Activated CD4-positive, alpha-beta T cell treated with anti-CD3 and anti-CD28 coated beads for 24 hours (primary cell): ENCODE measurements around the gene TSPO2.

Experiments
- DNase-seq, 2 donors: peaks; one replicate each; pipeline ENCODE4 v3.0.0-alpha.2; 2020; ENCODE audit warnings: low read depth in 2 of 2

TSPO2 gene

GRCh38 chr6:41051873-41052272, 9.6 kb downstream of the TSPO2 start:
- no peak for DNase-seq

GRCh38 chr6:41053041-41053440, 10.8 kb downstream of the TSPO2 start, which contains the start of gene APOBEC2:
Gene APOBEC2 (plus strand): TSS chr6:41053202. CDS start chr6:41053348, 146 bp downstream.
- no peak for DNase-seq

GRCh38 chr6:41054511-41054910, 12.2 kb downstream of the TSPO2 start:
- DNase-seq: no peak

DNA sequence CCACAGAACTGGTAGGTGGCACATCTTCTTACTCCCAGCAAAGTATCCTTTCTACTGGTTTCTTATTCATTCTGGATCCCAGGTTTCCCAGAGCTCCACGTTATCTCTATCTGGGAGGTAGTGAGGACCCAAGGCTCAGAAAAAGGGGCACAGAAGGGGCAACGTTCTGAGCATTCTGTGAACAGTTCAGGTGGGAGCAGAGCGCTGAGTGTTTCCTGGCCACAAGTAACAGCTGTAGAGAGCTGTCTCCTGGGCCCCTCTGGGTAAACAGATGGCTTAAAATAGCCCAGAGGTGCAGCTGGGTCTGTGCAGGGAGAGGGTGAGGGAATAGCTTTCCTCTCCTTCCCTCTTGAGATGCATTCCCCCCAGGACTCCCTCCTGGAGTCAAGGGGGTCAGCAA, 12.9 kb downstream of the TSPO2 start:
- DNase-seq: no peak

- DNase-seq: no peak
Observed at GRCh38 chr6:41056768-41057490, 14.7 kb downstream of the TSPO2 start.

DNA sequence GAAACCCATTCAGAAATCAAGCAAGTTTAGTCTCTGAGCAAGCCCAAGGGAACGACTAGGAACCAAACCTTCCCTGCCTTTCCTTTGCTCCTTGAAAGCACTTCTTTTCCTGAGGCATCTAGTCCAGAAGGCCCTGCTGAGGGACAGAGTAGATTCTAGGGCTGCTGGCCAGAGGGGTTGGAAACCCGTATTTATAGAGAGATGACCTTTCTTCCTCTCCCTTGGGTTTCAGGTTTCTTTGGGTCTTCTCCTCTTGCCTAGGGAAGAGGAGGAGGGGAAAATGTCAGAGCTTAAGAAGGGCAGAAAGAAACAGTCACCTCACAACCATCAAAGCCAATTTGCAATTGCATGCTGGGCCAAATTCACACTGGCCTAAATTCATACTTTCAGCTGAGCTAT, 16.5 kb downstream of the TSPO2 start:
- no peak for DNase-seq

DNA sequence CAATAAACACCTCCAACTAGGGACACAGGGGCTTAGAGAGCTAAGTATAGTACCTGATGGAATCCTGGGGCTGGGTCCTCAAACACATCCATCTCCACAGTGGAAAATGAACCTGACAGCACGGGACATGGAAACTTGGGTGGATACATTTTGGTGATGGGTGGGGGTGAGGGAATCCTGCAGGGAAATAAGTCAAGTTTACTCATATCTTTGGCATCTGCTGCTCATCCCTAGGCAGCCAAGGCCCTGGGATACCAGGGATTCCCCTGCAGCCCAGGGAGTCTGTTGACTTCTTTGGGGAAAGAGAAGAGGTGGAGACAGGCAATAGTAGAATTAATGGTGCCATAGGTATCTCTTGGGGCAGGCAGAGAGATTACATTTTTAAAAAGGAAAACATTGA, 17.3 kb downstream of the TSPO2 start:
- DNase-seq: no peak

DNA sequence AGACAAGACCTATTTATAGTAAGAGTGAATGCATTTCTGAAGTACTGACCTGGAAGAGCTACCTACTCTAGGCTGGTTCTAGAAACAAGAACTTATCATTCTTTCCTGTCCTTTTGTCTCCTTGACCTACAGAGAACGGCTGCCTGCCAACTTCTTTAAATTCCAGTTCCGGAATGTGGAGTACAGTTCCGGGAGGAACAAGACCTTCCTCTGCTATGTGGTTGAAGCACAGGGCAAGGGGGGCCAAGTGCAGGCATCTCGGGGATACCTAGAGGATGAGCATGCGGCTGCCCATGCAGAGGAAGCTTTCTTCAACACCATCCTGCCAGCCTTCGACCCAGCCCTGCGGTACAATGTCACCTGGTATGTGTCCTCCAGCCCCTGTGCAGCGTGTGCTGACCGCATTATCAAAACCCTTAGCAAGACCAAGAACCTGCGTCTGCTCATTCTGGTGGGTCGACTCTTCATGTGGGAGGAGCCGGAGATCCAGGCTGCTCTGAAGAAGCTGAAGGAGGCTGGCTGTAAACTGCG, 19.0 kb downstream of the TSPO2 start:
- DNase-seq: no peak

GRCh38 chr6:41062056-41062455, 19.8 kb downstream of the TSPO2 start:
- DNase-seq: no peak

DNA sequence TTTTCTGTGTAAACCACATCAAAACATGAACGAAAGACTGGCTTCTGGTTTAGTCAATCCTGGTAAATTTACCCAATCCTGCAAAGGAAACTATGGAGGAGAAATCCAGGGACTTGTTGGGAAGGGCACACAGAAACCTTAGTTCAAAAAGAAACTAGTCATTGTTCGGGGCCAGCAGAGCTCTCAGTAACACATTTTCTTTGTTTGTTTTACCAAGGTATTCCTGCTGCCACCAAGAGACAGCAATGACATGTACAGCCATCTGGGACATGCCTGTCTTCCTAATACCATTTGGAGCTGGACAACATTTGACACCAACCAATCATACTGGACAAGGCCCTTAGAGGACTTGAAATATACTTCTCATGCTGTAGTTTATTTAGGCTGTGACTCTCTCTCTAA, 21.6 kb downstream of the TSPO2 start:
- no peak for DNase-seq

- DNase-seq: no peak
Observed at GRCh38 chr6:41064841-41065240, 22.6 kb downstream of the TSPO2 start.

GRCh38 chr6:41065550-41066026, 23.3 kb downstream of the TSPO2 start:
- DNase-seq: no peak

- DNase-seq: peak; percentile 48 to 52
Observed at GRCh38 chr6:41066867-41067304, 24.6 kb downstream of the TSPO2 start.

- peak in 1 of 2 donors; percentile 54 for DNase-seq
Observed at GRCh38 chr6:41071501-41071922, 29.2 kb downstream of the TSPO2 start.

DNA sequence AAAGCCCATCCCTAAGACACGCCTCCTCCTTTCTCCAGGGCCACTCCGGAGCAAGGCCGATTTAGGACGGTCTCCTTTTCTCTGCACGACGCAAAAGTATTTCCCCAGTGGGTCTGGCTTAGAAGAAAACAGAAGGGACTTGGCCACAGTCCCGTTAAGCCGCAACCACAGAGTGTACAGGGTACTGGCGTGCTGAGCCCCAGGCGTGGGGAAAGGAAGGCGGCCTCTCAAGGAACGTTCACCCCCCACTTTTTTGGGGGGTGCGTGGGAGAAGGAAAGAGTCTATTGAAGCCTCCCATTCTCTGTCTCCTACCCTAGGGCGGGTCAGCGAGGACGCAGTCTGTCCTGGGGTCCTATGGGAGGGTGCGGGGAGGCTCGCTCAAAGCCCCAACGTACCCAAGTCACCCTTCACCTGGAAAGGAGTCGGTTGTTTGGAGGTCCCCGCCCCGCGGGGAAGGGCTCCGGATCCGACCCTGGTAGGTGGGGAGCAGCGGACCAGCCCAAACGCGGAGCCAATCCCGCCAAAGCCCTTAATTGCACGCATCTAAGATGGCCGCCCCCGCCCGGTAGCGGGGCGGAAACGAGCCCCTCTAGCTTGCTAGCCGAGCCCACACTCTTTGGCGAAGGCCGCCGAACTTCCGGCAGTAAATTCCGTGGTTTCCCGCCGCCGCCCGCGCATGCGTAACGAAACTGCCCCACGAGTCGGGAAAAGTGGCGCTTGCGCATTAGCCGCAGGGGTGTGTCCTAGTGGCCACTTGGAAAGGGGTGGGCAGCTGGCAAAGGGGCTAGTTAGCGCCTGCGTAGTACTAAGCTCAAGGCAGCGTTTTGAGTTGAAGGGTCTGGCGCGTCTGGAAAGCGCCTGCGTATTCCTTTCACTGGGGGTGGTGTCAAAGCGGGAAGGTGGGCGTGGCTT, 29.9 kb downstream of the TSPO2 start, which contains the start of gene OARD1:
Gene OARD1, minus strand, starts transcription at position 434 of the 913 bp plus-strand sequence. CDS start 722 bp downstream, outside the sequence.
- peak; percentile 99 to 100 for DNase-seq

DNA sequence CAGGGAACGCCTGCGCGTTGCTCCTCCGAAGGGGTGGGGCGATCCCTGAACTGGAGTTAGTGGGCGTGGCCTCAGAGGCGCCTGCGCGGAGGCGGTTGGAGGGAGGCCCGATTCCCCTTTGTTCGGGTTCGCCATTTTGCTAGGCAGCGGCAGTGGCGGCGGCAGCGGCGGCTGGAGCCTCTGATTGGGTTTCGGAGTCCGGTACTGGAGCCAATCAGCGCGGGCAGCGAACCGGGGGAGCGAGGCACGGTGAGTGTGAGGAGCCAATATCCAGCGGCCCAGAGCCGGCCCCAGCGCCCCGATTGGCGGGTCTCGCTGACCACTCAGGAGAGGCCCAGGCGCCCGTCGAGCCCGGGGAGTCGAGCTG, 30.6 kb downstream of the TSPO2 start, which contains the start of gene NFYA:
Gene NFYA, plus strand, starts transcription at position 139 of the 367 bp plus-strand sequence. CDS start 6,116 bp downstream, outside the sequence.
- DNase-seq: peak in 1 of 2 donors; percentile 99

- DNase-seq: peak; percentile 61 to 72
Observed at GRCh38 chr6:41073203-41073967, 31.1 kb downstream of the TSPO2 start.

- DNase-seq: no peak
Observed at GRCh38 chr6:41073968-41074691, 31.9 kb downstream of the TSPO2 start.

DNA sequence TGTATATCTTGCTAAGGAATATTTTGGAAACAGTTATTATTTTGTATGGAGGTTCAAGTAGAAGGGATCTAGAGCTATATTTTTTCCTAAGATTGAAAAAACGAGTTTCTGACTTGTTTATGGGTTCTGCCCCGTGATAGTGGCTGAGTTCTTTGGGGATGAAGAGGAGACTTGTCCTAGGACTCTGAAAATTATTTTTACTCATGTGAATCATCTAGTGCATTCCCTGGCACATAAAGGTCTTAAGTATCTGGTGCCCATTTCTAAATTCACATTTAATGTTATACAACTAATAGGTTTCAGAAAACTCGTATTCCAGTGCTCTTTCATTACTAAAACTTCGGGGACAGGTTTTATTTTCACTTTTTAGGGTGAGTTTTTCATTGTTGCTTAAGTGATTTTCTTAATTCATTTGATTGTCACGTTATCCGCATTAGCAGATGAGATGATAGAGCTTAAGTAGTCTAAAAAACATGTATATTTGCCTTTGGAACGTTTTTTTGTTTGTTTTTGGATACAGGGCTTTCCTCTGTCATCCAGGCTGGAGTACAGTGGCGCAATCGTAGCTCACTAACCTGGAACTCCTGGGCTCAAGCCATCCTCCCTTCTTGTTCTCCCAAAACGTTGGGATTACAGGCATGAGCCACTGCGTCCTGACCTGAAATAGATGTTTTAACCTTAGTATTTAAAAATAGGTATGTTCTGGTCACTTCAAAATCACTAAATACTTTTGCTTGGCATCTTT, 32.6 kb downstream of the TSPO2 start:
- DNase-seq: no peak
